ENCODE measurements around the gene CPS1.

CPS1 gene

DNA sequence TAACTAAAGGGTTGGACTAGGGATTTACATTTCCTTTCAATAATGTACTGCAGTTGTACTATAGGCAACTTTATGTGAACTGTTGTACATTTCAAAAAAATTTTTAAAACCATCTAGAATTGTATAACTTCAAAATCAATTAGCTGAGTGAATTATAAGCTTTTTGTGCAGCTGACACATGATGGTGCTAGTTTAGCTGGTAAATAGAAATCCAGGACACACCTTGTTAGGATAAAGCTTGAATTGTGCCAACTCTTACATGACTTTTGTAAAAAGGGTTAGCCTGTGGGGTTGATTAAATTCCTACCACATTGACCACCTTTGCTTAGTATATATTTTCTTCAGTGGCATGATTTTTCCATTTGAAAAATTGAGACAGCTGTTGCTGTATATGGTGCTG is 104.4 kb downstream of the CPS1 start:
- Histone ChIP-seq H3K9me2 (replicated peaks; ENCODE audit: insufficient read depth, low read length) (no peaks in the 10 kb centered on the region), H3F3A (ENCODE audit: insufficient read depth) (no peaks in the 10 kb centered on the region), H3K27me3 (ENCODE audit: low read length) (no peaks in the 10 kb centered on the region), H3K4me2 (ENCODE audit: low read depth, low read length, poor library complexity, severe bottlenecking) (no peak overlapping the region), H2AFZ (ENCODE audit: low read depth, low read length, severe bottlenecking) (no peak overlapping the region), H3K9ac (ENCODE audit: low read length) (no peak overlapping the region), H3K9me3 (ENCODE audit: insufficient read depth, low read length) (0 out of 2 replicates have a peak, but pooled peaks cover 6% of the 10 kb centered on the region), H3K36me3 (ENCODE audit: low read length) (no peaks in the 10 kb centered on the region), H3K79me2 (ENCODE audit: insufficient read depth, low read length) (no peaks in the 10 kb centered on the region), H3K4me3 (ENCODE audit: insufficient read depth, low read length, poor library complexity, severe bottlenecking) (no peak overlapping the region), H4K20me1 (ENCODE audit: low read depth, low read length) (no peaks in the 10 kb centered on the region), H3K27ac (ENCODE audit: low read depth, low read length) (no peak overlapping the region)
- TF ChIP-seq, protein P1, sequence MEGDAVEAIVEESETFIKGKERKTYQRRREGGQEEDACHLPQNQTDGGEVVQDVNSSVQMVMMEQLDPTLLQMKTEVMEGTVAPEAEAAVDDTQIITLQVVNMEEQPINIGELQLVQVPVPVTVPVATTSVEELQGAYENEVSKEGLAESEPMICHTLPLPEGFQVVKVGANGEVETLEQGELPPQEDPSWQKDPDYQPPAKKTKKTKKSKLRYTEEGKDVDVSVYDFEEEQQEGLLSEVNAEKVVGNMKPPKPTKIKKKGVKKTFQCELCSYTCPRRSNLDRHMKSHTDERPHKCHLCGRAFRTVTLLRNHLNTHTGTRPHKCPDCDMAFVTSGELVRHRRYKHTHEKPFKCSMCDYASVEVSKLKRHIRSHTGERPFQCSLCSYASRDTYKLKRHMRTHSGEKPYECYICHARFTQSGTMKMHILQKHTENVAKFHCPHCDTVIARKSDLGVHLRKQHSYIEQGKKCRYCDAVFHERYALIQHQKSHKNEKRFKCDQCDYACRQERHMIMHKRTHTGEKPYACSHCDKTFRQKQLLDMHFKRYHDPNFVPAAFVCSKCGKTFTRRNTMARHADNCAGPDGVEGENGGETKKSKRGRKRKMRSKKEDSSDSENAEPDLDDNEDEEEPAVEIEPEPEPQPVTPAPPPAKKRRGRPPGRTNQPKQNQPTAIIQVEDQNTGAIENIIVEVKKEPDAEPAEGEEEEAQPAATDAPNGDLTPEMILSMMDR (IDR thresholded peaks at IDR 0.05; ENCODE audit: insufficient read depth, low read length, poor library complexity, severe bottlenecking): no peak
- no peak for TF ChIP-seq EZH2phosphoT487 (conservative IDR thresholded peaks at IDR 0.05; ENCODE audit: low read length)

DNA sequence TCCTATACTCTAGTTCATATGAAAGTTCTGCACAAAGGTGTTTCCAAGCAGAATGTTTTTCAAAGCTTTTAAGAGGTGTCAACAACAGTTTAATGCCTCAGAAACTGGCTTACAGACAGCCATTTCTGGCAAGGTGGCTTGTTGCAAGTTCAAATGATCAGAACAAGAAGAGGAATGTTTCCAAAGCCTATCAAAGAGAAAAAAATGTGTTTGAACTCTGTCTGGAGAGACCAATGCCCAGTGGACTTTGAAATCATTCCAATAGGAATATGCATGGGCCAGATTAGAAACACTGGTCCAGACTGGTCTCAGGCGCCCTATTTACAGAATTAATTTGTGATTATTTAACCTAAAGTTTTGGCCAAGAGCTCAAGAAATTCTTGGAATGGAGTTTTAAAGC is 106.2 kb downstream of the CPS1 start:
- H3K27ac ChIP-seq (ENCODE audit: low read depth, low read length): no peak overlapping the region
- no peaks in the 10 kb centered on the region for H4K20me1 ChIP-seq (ENCODE audit: low read depth, low read length)
- no peak overlapping the region for H3K4me3 ChIP-seq (ENCODE audit: insufficient read depth, low read length, poor library complexity, severe bottlenecking)
- H3K27me3 ChIP-seq (ENCODE audit: low read length): no peaks in the 10 kb centered on the region
- TF ChIP-seq, protein P1 (IDR thresholded peaks at IDR 0.05; ENCODE audit: insufficient read depth, low read length, poor library complexity, severe bottlenecking): no peak
- no peak for TF ChIP-seq EZH2phosphoT487 (conservative IDR thresholded peaks at IDR 0.05; ENCODE audit: low read length)
- no peaks in the 10 kb centered on the region for H3K9me2 ChIP-seq (replicated peaks; ENCODE audit: insufficient read depth, low read length)
- H2AFZ ChIP-seq (ENCODE audit: low read depth, low read length, severe bottlenecking): no peak overlapping the region
- no peaks in the 10 kb centered on the region for H3K79me2 ChIP-seq (ENCODE audit: insufficient read depth, low read length)
- no peak overlapping the region for H3K4me2 ChIP-seq (ENCODE audit: low read depth, low read length, poor library complexity, severe bottlenecking)
- H3K9ac ChIP-seq (ENCODE audit: low read length): no peak overlapping the region
- H3K36me3 ChIP-seq (ENCODE audit: low read length): no peaks in the 10 kb centered on the region
- H3K9me3 ChIP-seq (ENCODE audit: insufficient read depth, low read length): 0 out of 2 replicates have a peak, but pooled peaks cover 6% of the 10 kb centered on the region
- H3F3A ChIP-seq (ENCODE audit: insufficient read depth): no peaks in the 10 kb centered on the region

DNA sequence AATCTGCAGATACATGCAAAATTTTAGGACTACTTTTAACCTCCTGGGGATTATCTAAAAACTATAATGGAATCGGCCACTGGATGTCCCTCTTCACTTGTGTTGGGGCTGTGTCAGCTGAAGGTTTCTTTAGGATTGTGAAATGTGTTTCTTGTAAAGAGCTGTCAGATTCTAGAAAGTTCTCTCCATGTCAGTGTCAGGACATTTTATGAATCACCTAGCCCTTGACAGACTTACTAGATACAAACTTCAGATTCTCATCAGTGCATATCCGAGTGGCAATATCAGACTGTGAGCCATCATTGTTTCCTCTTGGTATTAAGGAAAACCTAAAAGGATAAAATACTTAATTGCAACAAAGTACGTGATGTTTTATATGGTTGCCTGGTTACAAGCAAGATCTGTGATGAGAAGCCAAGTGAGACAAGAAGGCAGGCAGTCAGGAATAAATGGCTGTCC is 107.3 kb downstream of the CPS1 start:
- H2AFZ ChIP-seq (ENCODE audit: low read depth, low read length, severe bottlenecking): no peak overlapping the region
- H3K4me3 ChIP-seq (ENCODE audit: insufficient read depth, low read length, poor library complexity, severe bottlenecking): no peak overlapping the region
- H3K4me2 ChIP-seq (ENCODE audit: low read depth, low read length, poor library complexity, severe bottlenecking): no peak overlapping the region
- no peak overlapping the region for H3K27ac ChIP-seq (ENCODE audit: low read depth, low read length)
- no peak overlapping the region for H3K9ac ChIP-seq (ENCODE audit: low read length)
- H3F3A ChIP-seq (ENCODE audit: insufficient read depth): no peaks in the 10 kb centered on the region
- no peaks in the 10 kb centered on the region for H3K36me3 ChIP-seq (ENCODE audit: low read length)
- no peaks in the 10 kb centered on the region for H3K9me2 ChIP-seq (replicated peaks; ENCODE audit: insufficient read depth, low read length)
- no peaks in the 10 kb centered on the region for H3K79me2 ChIP-seq (ENCODE audit: insufficient read depth, low read length)
- no peaks in the 10 kb centered on the region for H4K20me1 ChIP-seq (ENCODE audit: low read depth, low read length)
- no peak for TF ChIP-seq EZH2phosphoT487 (conservative IDR thresholded peaks at IDR 0.05; ENCODE audit: low read length)
- TF ChIP-seq, protein P1 (IDR thresholded peaks at IDR 0.05; ENCODE audit: insufficient read depth, low read length, poor library complexity, severe bottlenecking): no peak
- 0 out of 2 replicates have a peak, but pooled peaks cover 6% of the 10 kb centered on the region for H3K9me3 ChIP-seq (ENCODE audit: insufficient read depth, low read length)
- no peaks in the 10 kb centered on the region for H3K27me3 ChIP-seq (ENCODE audit: low read length)

Measured in SU-DHL-6 (cell line).